ENCODE data around the gene QKI.
"Not testable (repeated sequence)": the region's sequence is repeated elsewhere in the genome, so short reads cannot be mapped to it uniquely, and the experiment has no call there.

GRCh38 chr6:163383396-163383795 is 31.1 kb upstream of the QKI start:
- TF ChIP-seq CTCF, POLR2AphosphoS5 (IDR thresholded peaks at IDR 0.05): not testable (repeated sequence)
